Measurements from ENCODE around the gene ISLR.

ISLR gene

GRCh38 chr15:74213858-74214284 is 40.4 kb downstream of the ISLR start:
- no peak for DNase-seq

GRCh38 chr15:74214324-74215021 is 41.0 kb downstream of the ISLR start:
- DNase-seq, result no peak

DNA sequence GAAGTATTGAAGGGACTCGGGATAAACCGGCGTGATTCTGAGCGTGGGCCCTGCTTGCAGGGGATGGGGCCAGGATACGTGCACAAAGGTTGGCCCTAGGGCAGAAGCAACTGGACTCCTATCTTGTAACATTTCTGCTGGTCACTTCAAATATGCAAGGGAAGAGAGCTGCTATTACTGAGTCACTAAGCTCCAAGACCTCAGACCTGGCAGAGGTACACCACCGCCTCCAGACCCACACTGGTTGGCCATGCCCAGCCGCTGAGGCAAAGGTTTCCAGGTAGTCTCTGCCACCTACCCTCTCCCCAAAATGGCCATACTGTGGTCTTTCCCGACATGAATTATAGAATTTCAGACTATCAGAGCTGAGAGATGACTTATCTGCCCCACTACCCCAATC is 42.4 kb downstream of the ISLR start:
- no peak for DNase-seq

GRCh38 chr15:74216949-74217348 is 43.4 kb downstream of the ISLR start:
- DNase-seq, result no peak

DNA sequence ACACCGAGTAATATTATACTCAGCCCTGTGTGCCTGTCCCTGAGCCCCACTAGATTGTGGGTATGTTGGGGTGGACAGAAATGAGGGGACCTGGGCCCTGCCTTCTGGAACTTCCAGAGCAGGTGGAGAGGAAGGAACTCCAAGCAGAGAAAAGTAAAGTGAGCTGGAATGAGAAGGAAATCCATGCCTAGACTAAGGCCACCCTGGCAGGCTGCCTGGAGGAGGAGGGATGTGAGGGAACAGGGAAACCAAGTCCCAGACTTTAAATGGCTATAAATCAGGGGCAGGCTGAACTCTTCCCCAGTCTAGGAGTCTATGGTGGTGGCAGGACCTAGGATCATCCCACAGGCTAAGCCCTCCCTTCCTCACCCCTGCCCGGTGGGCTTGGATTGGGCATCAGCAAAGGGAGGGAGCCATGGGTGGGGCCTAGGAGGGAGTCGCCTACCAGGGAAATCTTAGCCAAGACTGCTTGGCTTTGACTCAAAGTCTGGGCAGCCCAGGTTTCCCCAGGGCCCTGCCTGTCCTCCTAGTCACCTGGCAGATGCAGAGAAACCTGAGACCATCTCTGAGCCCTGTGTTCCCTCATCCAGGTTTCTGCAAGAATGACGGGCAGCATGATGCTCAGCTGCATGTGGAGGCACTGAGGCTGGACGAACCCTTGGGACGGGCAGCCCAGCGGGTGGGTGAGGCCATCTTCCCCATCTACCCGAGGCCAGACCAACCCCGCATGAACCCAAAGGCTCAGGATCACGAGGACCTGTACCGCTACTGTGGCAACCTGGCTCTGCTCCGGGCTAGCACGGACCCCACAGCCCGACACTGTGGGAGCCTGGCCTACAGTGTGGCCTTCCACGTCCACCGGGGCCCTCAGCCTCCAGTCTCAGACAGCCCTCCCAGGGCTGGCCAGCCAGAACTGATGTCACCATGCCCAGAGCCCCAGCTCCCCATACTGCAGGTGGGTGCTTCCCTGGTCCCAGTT is 44.7 kb downstream of the ISLR start:
- no peak for DNase-seq

- no peak for DNase-seq
Measured at GRCh38 chr15:74220475-74221248, 47.2 kb downstream of the ISLR start.

GRCh38 chr15:74221399-74222239 is 48.1 kb downstream of the ISLR start:
- DNase-seq, result peak in 1 of 2 experiments; percentile 39

DNA sequence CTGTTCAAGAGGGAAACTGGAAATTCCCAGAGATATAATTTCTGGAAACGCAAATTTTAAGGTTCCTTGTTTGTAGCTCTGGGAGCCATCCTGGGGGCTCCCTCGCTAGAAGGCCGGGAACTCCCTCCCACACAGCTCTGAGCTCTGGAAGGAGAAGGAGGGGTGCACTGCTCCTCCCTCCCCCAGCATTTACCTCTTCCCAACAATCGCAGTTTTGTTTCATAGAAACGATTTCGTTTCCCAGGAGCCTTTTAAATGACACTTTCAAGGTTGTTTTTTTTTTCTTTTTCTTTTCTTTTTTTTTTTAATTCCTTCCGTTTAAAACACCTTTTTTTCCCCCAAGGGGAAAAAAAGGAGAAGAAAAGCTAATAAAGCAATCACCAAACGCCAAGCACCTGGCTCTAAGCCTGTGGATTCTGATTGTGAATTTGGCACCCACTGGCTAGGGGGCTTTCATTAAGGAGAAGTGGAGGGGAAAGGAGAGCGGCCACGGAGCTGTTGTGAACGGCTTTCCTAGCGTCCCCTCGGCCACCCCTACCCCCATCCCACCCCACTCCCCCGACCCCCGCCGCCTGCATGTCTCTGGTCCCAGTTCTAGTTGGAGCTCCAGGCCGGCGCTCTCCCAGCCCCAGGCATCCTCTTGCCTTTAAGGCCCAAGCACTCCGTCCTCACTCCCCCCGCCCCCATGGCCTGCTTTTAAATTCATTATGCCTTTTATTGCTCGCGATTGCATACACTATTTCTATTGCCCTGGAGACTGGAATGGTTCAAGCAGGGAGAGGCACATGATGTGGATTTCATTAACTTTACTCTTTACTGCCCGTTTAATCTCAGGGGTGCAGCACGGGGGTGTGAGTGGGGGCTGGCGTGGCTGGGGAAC is 49.0 kb downstream of the ISLR start:
- no peak for DNase-seq

DNA sequence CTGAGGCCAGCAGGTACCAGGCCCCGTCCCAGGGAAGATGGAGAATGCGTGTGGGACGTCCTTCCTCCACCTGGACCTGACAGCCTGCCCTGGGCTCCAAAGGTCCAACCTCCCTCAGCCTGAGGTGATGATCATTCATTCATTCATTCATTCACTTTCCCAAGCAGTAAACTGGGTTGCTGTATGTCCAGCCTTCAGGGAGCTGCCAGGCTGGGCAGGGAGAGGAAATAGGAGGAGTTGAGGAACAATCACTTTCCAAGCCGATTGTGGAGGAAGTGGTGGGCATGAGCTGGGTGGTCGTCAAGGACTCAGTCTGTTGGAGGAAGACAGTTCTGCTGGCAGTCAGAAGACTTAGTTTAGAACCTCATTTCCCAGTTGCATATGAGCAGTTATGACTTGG is 52.4 kb downstream of the ISLR start:
- no peak for DNase-seq

All from NCI-H524 (cell line).